Keratinocyte (primary cell): Measurements from ENCODE around the gene MMP24. TPM values are rescaled to one million over a fixed set of nuclear protein-coding genes. Genes with fewer than 3 reads are reported as not detected.

ENCODE experiments used
- DNase-seq: peaks from one replicate; pipeline ENCODE4 v3.0.0-alpha.2; 2011; ENCODE audit warnings: low read depth, missing footprints, low spot score
- FAIRE-seq: peaks from 2 replicates; lab custom pipeline; 2011; peaks lifted over from hg19 to GRCh38; lab: Jason Lieb, UNC
- H2AFZ ChIP-seq: 2 replicates; pipeline ENCODE4 v1.6.0; 2012; ENCODE audit warnings: low read length, control low read depth, inconsistent platforms; ENCODE audit not compliant: control insufficient read depth
- H3K27ac ChIP-seq: 2 replicates; pipeline ENCODE4 v1.5.1; 2011; ENCODE audit warnings: low read length; ENCODE audit not compliant: control insufficient read depth, insufficient read depth
- H3K27me3 ChIP-seq: 3 replicates; pipeline ENCODE4 v1.6.0; 2011; ENCODE audit warnings: low read length; ENCODE audit not compliant: control insufficient read depth, insufficient read depth; ENCODE audit errors: extremely low read depth
- H3K36me3 ChIP-seq, 2 experiments: 2 replicates in 1 of 2; 3 replicates in 1 of 2; pipeline ENCODE4 v1.5.1; 2011; ENCODE audit warnings: low read length in 2 of 2, mild to moderate bottlenecking in 1 of 2; ENCODE audit not compliant: control insufficient read depth in 2 of 2, insufficient read depth in 2 of 2; ENCODE audit errors: extremely low read depth in 1 of 2
- H3K4me1 ChIP-seq: 3 replicates; pipeline ENCODE4 v1.5.1; 2011; ENCODE audit warnings: low read length; ENCODE audit not compliant: control insufficient read depth, insufficient read depth; ENCODE audit errors: extremely low read depth
- H3K4me2 ChIP-seq: 3 replicates; pipeline ENCODE4 v1.6.0; 2011; ENCODE audit warnings: low read depth, low read length; ENCODE audit not compliant: control insufficient read depth, insufficient read depth; ENCODE audit errors: extremely low read depth
- H3K4me3 ChIP-seq, 3 experiments: fragments of 200-600 bp in 1 of 3; sonication (generic) in 1 of 3; 2 replicates in 2 of 3; 3 replicates in 1 of 3; pipeline ENCODE4 v1.5.1; 2011 to 2016; ENCODE audit warnings: low read length in 3 of 3, mild to moderate bottlenecking in 3 of 3, control low read depth in 2 of 3, inconsistent platforms in 1 of 3, low read depth in 1 of 3, mixed read lengths in 1 of 3, mixed run types in 1 of 3, moderate library complexity in 1 of 3; ENCODE audit not compliant: control insufficient read depth in 2 of 3, insufficient read depth in 2 of 3; ENCODE audit errors: extremely low read depth in 1 of 3
- H3K79me2 ChIP-seq: 2 replicates; pipeline ENCODE4 v1.6.0; 2012; ENCODE audit warnings: low read length; ENCODE audit not compliant: control insufficient read depth, insufficient read depth
- H3K9ac ChIP-seq: 3 replicates; pipeline ENCODE4 v1.6.0; 2011; ENCODE audit warnings: low read length; ENCODE audit not compliant: control insufficient read depth, insufficient read depth; ENCODE audit errors: extremely low read depth
- H3K9me1 ChIP-seq: 3 replicates; pipeline ENCODE4 v1.6.0; 2011; ENCODE audit warnings: low read length; ENCODE audit not compliant: control insufficient read depth, insufficient read depth; ENCODE audit errors: extremely low read depth
- H3K9me3 ChIP-seq: 2 replicates; pipeline ENCODE4 v1.5.1; 2012; ENCODE audit warnings: low read depth, low read length; ENCODE audit not compliant: control insufficient read depth
- H4K20me1 ChIP-seq: 3 replicates; pipeline ENCODE4 v1.6.0; 2011; ENCODE audit warnings: low read length; ENCODE audit not compliant: control insufficient read depth, insufficient read depth; ENCODE audit errors: extremely low read depth
- EZH2 ChIP-seq: IDR thresholded peaks from one replicate; pipeline ENCODE4 v1.6.1; 2012; ENCODE audit warnings: inconsistent platforms, mild to moderate bottlenecking, low read length, moderate library complexity
- dilution Hi-C: fragments of 300-500 bp; cut with MboI; formaldehyde crosslinking; loops from one replicate; pipeline ENCODE4 v1.7.0; 2020; ENCODE audit warnings: low sequenced_read_pairs; ENCODE audit not compliant: extremely low pct_ligation_motif_present
- polyA plus RNA-seq, 5 experiments: library from polyadenylated mRNA; depleted of rRNA in 3 of 5; stranded (reverse) in 3 of 5; stranded (forward) in 1 of 5; unstranded in 1 of 5; fragments of >200 nt; gene quantifications; 1 replicate in 1 of 5; 2 replicates in 3 of 5; 3 replicates in 1 of 5; pipeline versions ENCODE4 v1.2.1 to v1.2.3, GENCODE V29; 2011 to 2012; ENCODE audit warnings: missing spikeins in 2 of 5, low read depth in 1 of 5, low replicate concordance in 1 of 5
- TF ChIP-seq, protein P1 (sequence below), 3 experiments: IDR thresholded peaks in 1 of 3; conservative IDR thresholded peaks in 1 of 3; optimal IDR thresholded peaks in 1 of 3; 2 replicates in 2 of 3; 3 replicates in 1 of 3; pipeline versions ENCODE3 to v1.5.1; 2011; ENCODE audit warnings: low read length in 3 of 3, mild to moderate bottlenecking in 3 of 3, moderate library complexity in 2 of 3, control low read depth in 1 of 3, inconsistent platforms in 1 of 3; ENCODE audit not compliant: insufficient read depth in 2 of 3; ENCODE audit errors: extremely low read depth in 1 of 3

Gene MMP24
- polyA plus RNA-seq, 1 donor (not counting 4 experiments of a cell fraction or from before 2014, with no cell fraction given) = not detected

- no peak overlapping the region for H3K27ac ChIP-seq
- TF ChIP-seq, protein P1, sequence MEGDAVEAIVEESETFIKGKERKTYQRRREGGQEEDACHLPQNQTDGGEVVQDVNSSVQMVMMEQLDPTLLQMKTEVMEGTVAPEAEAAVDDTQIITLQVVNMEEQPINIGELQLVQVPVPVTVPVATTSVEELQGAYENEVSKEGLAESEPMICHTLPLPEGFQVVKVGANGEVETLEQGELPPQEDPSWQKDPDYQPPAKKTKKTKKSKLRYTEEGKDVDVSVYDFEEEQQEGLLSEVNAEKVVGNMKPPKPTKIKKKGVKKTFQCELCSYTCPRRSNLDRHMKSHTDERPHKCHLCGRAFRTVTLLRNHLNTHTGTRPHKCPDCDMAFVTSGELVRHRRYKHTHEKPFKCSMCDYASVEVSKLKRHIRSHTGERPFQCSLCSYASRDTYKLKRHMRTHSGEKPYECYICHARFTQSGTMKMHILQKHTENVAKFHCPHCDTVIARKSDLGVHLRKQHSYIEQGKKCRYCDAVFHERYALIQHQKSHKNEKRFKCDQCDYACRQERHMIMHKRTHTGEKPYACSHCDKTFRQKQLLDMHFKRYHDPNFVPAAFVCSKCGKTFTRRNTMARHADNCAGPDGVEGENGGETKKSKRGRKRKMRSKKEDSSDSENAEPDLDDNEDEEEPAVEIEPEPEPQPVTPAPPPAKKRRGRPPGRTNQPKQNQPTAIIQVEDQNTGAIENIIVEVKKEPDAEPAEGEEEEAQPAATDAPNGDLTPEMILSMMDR (optimal IDR thresholded peaks at IDR 0.05 in 1 of 3, IDR thresholded peaks at IDR 0.05 in 1 of 3, conservative IDR thresholded peaks at IDR 0.05 in 1 of 3; ENCODE audit: extremely low read depth in 1 of 3, insufficient read depth in 2 of 3, low read length in 3 of 3) = no peak
- TF ChIP-seq EZH2 = no peak
- H3K4me3 ChIP-seq = no peak overlapping the region
- H4K20me1 ChIP-seq = no peaks in the 10 kb centered on the region
- no peak overlapping the region for H3K9ac ChIP-seq
- no peaks in the 10 kb centered on the region for H3K9me1 ChIP-seq
- no peaks in the 10 kb centered on the region for H3K79me2 ChIP-seq
- no peak overlapping the region for H2AFZ ChIP-seq
- dilution Hi-C loops = no loop called here
- no peak for FAIRE-seq
- no peaks in the 10 kb centered on the region for H3K36me3 ChIP-seq
- H3K9me3 ChIP-seq = peaks cover 3% of the 10 kb centered on the region
- peaks cover 3% of the 10 kb centered on the region for H3K4me1 ChIP-seq
- no peak for DNase-seq
- H3K4me2 ChIP-seq = no peak overlapping the region
- H3K27me3 ChIP-seq = no peaks in the 10 kb centered on the region
These were observed 30.2 kb upstream of the MMP24 start for GRCh38 chr20:35196313-35196712.

DNA sequence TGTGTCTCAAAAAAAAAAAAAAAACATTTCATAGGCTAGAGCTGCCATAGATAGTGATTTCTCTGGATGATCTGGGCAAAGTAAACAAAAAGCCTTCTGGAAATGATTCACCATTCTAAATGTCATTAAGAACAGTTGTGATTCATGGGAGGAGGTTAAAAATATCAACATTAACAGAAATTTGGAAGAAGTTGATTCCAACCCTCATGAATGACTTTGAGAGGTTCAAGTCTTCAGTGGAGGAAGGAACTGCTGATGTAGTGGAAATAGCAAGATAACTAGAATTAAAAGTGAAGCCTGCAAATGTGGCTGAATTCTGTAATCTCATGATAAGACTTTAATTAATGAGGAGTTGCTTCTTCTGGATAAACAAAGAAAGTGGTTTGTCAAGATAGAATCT lies 26.8 kb upstream of the MMP24 start:
- Histone ChIP-seq H3K4me3 (no peak overlapping the region), H2AFZ (no peak overlapping the region), H3K4me2 (no peak overlapping the region), H3K9ac (no peak overlapping the region), H3K9me3 (peaks cover 3% of the 10 kb centered on the region), H3K36me3 (no peaks in the 10 kb centered on the region), H3K27ac (peak overlapping the region; percentile 28), H3K9me1 (no peaks in the 10 kb centered on the region), H3K4me1 (peaks cover 3% of the 10 kb centered on the region), H3K27me3 (no peaks in the 10 kb centered on the region), H3K79me2 (no peaks in the 10 kb centered on the region), H4K20me1 (no peaks in the 10 kb centered on the region)
- DNase-seq (no peak), FAIRE-seq (no peak)
- dilution Hi-C loops = no loop called here
- TF ChIP-seq, protein P1 (optimal IDR thresholded peaks at IDR 0.05 in 1 of 3, IDR thresholded peaks at IDR 0.05 in 1 of 3, conservative IDR thresholded peaks at IDR 0.05 in 1 of 3; ENCODE audit: extremely low read depth in 1 of 3, insufficient read depth in 2 of 3, low read length in 3 of 3) = no peak
- no peak for TF ChIP-seq EZH2
